ENCODE measurements around the gene CDIPT. TPM values are rescaled to one million over a fixed set of nuclear protein-coding genes. Genes with fewer than 3 reads are reported as not detected.

Gene CDIPT
- total and polyA plus RNA-seq, 10 of the 15 experiments (the other 5 are each of a cell fraction or from before 2014, with no cell fraction given) = 0.87 to 36.4 (median 27.1) TPM

- intact Hi-C loops (cut with micrococcal nuclease; ENCODE audit: unreplicated experiment) (no loop called here), in situ Hi-C loops (cut with MboI) (no loop called here)
- no peak for FAIRE-seq
- ChIA-PET SMC1A (ENCODE audit: uncharacterized antibody, unreplicated experiment) (no interaction called here), RAD21 (ENCODE audit: unreplicated experiment) (no interaction called here), CTCF (no interaction called here), POLR2A (no interaction called here)
- Histone ChIP-seq H3K9me3 (replicated peaks; ENCODE audit: control insufficient read depth, insufficient read depth, low read length) (no peaks in the 10 kb centered on the region), H3K4me3 (no peak overlapping the region), H3K36me3 (ENCODE audit: control insufficient read depth in 2 of 2, insufficient read depth in 2 of 2, low read length in 1 of 2) (no peaks in the 10 kb centered on the region), H2AFZ (ENCODE audit: control insufficient read depth, low read depth, low read length) (no peak overlapping the region), H3K27me3 (replicated peaks in 1 of 2; ENCODE audit: control insufficient read depth in 2 of 2, insufficient read depth in 2 of 2, low read length in 1 of 2) (no peaks in the 10 kb centered on the region; a peak in 1 of 4 replicates), H3K79me2 (ENCODE audit: control insufficient read depth, insufficient read depth, low read length) (no peaks in the 10 kb centered on the region), H3K9ac (ENCODE audit: control insufficient read depth, insufficient read depth, low read length) (no peak overlapping the region), H3K27ac (ENCODE audit: control insufficient read depth, insufficient read depth) (no peak overlapping the region), H3K4me1 (ENCODE audit: control insufficient read depth, insufficient read depth, low read length) (peaks cover 3% of the 10 kb centered on the region; the same call in 1 of the 2 replicates), H3K4me2 (ENCODE audit: control insufficient read depth, insufficient read depth) (no peak overlapping the region), H4K20me1 (ENCODE audit: control insufficient read depth, insufficient read depth) (no peaks in the 10 kb centered on the region)
- TF ChIP-seq STAT3 (IDR thresholded peaks at IDR 0.05; ENCODE audit: low read depth, low read length) (no peak), SMC3 (IDR thresholded peaks at IDR 0.05; ENCODE audit: borderline replicate concordance, low read length) (no peak), MEF2A (IDR thresholded peaks at IDR 0.05; ENCODE audit: insufficient read depth, low read depth, low read length) (no peak), PAX8 (IDR thresholded peaks at IDR 0.05) (no peak), PKNOX1 (IDR thresholded peaks at IDR 0.05) (no peak), MYC (IDR thresholded peaks at IDR 0.05; ENCODE audit: insufficient read depth, insufficient read length, insufficient replicate concordance, low read length, severe bottlenecking) (no peak), CBFB (IDR thresholded peaks at IDR 0.05; ENCODE audit: low read depth) (no peak), CTCF (IDR thresholded peaks at IDR 0.05 in 2 of 3, conservative IDR thresholded peaks at IDR 0.05 in 1 of 3; ENCODE audit: control insufficient read depth in 2 of 3, extremely low read depth in 1 of 3, insufficient read depth in 1 of 3, low read depth in 3 of 3, low read length in 3 of 3) (no peak), CHD2 (IDR thresholded peaks at IDR 0.05; ENCODE audit: borderline replicate concordance, low read depth, low read length) (no peak), SRF (IDR thresholded peaks at IDR 0.05; ENCODE audit: low read depth in 2 of 2, low read length in 2 of 2) (no peak), TCF7 (IDR thresholded peaks at IDR 0.05; ENCODE audit: borderline replicate concordance) (no peak)
- 42% methylated on average over 15 of the region's 15 CpGs for WGBS (ENCODE audit: insufficient coverage, insufficient replicate concordance, low lambda C conversion rate, missing lambda C conversion rate)
- no peak for ATAC-seq
- no TSS peak for BruUV-seq (replicated peaks)
- no peak for DNase-seq (ENCODE audit: low read depth, low spot score)
These were observed 33.8 kb upstream of the CDIPT start for GRCh38 chr16:29896841-29897240.
